GM10266 (cell line): ENCODE results near the gene CDK5RAP2.

Experiments used
- DNase-seq: peaks from one replicate; pipeline ENCODE4 v3.0.0; 2012; ENCODE audit errors: extremely low spot score
- TF ChIP-seq, protein P1 (sequence below): IDR thresholded peaks from 2 replicates; pipeline ENCODE4 v1.5.1; 2012; ENCODE audit warnings: mild to moderate bottlenecking, low read depth; ENCODE audit not compliant: control insufficient read depth, insufficient read depth; ENCODE audit errors: missing control alignments

CDK5RAP2 gene

DNA sequence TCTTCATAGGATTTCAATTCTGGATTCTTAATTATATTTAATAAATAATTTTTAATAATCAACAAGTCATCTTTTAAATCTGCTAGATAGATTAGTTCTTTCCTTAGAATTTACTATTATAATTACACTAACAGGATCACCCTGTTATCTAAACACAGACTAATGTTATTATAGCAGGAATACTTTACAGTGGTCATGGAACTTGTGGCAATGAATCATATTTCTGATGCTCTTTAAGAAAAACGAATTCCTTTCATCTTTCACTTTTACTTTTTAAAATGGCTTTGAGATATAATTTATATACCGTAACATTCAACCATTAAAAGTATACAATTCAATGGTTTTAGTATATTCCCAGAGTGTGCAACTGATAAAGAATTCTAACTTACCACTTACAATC, 29.7 kb upstream of the CDK5RAP2 start:
- TF ChIP-seq, protein P1, sequence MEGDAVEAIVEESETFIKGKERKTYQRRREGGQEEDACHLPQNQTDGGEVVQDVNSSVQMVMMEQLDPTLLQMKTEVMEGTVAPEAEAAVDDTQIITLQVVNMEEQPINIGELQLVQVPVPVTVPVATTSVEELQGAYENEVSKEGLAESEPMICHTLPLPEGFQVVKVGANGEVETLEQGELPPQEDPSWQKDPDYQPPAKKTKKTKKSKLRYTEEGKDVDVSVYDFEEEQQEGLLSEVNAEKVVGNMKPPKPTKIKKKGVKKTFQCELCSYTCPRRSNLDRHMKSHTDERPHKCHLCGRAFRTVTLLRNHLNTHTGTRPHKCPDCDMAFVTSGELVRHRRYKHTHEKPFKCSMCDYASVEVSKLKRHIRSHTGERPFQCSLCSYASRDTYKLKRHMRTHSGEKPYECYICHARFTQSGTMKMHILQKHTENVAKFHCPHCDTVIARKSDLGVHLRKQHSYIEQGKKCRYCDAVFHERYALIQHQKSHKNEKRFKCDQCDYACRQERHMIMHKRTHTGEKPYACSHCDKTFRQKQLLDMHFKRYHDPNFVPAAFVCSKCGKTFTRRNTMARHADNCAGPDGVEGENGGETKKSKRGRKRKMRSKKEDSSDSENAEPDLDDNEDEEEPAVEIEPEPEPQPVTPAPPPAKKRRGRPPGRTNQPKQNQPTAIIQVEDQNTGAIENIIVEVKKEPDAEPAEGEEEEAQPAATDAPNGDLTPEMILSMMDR: no peak
- no peak for DNase-seq

DNA sequence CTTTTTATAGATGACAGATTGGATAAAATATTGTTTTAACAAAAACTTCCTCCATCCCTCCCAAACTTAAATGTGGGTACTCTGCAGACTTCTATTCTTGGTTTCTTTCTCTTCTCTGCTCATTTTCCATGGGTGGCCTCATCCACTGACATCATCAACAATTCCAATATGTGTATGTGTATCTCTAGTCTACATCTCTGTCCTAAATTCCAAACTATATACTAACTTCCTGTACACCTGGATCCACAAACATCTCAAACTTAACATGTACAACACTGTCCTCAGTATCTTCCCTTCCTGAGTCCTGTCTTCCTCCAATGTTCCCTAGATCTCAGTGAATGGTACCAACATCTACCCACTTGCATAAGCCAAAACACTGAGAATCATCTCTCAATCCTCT, 28.5 kb upstream of the CDK5RAP2 start:
- DNase-seq: no peak
- TF ChIP-seq, protein P1: no peak

DNA sequence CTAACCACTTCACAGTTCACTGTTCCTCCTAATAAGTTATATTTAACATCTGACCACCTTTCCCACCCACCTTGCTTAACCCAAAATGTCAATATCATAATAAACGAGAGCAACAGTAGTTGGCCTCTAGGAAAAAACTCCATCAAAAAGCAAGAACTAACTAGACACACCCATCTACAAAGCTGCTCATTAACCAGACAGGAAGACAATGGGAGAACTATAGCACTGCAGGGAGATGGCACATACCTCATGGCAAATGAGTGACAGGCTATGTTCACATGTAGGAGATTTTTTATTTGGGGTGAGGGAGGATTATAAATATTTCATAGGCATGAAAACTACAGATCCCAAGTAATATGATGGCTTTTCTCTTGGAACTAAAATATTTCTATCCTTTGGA, 23.6 kb upstream of the CDK5RAP2 start:
- TF ChIP-seq, protein P1: no peak
- DNase-seq: no peak

DNA sequence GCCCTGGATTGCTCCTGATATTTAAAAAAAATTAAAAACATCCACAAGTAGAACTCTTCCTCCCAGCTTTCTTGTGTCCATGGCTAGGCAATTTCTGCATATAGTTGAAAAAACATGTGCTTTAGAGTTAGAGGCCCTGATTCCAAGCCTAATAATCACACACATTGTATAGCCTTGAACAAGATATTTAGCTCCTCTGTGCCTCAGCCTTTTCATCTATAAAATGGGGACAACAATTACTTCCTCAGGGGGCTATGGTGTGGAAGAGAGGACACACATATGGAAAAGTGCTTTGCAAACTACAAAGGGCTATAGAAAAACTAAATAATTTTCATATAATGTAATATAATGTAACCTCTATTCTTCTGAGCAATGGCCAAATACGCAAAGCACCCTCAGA, 23.0 kb upstream of the CDK5RAP2 start:
- TF ChIP-seq, protein P1: no peak
- no peak for DNase-seq

DNA sequence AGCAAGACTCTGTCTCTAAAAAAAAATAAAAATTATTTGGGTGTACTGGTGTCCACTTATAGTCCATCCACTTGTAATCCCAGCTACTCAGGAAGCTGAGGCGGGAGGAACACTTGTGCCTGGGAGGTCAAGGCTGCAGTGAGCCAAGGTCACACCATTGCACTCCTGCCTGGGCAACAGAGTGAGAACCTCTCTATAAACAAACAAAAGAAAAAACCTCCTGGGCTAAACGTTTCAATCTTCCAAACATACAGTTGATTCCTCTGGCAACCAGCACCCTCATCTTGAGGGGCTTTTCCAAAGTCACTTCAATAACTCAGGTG, 13.9 kb upstream of the CDK5RAP2 start:
- DNase-seq: no peak
- TF ChIP-seq, protein P1: no peak

DNA sequence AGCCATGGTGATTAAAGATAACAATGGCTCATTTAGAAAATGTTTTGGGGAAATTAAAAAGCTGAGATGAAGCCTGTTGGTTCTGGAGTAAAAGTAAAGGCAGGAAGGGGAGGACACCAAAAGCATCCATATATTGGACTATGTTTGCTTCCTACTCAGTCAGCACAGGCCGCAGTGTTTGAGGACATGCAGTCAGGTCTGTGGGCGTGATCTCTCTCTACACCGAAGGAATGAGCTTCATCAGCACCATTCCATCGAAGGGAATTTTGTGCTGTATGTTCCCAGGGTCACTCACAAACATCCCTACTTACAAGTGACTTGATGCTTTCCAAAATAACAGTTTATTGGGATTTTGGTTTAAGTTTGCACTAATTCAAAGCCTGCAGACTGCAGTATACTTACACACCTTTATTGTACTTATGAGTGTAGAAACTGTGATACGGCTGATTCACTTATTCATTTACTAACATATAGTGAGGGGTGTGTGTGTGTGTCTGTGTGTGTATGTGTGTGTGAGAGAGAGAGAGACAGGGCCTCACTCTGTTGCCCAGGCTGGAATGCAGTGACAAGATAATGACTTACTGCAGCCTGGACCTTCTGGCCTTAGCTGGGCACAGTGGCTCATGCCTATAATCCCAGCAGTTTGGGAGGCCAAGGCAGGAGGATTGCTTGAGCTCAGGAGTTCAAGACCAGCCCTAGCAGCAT, 13.4 kb upstream of the CDK5RAP2 start:
- DNase-seq: no peak
- TF ChIP-seq, protein P1: no peak

DNA sequence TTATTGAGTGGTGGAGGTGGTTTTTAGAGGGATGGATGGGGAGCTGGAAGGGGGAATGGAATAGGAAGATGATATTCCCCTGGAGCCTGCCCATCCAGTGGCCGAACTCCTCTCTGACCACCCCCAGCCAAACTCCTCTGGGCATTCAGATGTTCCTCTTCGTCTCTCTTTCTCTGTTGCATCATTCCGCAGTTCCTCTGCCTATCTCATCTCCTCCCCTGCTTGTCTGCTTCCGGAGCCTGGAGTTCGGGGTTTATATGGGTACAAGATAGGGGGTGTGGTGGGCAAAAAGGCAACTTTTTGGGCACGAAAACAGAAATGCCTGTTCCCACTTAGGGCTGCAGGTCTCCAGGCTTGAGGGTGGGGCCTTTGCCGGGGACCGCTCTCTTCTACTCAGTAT, 12.2 kb upstream of the CDK5RAP2 start:
- no peak for DNase-seq
- TF ChIP-seq, protein P1: no peak
